CD14-positive monocyte (primary cell): ENCODE data around the gene GBA3. TPM values are rescaled to one million over a fixed set of nuclear protein-coding genes. Genes with fewer than 3 reads are reported as not detected.

Source experiments
- DNase-seq, 3 donors: peaks; one replicate each; pipeline ENCODE4 v3.0.0-alpha.2; 2011 to 2022
- H2AFZ ChIP-seq: 2 replicates; pipeline ENCODE4 v1.6.0; 2012; ENCODE audit warnings: mild to moderate bottlenecking, low read depth, low read length, inconsistent platforms; ENCODE audit not compliant: insufficient read depth, poor library complexity, severe bottlenecking
- H3K27ac ChIP-seq, 2 donors: 1 replicate in 1 of 2; 2 replicates in 1 of 2; pipeline ENCODE4 v1.5.1; 2012 to 2013; ENCODE audit warnings: low read length in 2 of 2, control low read depth in 1 of 2, inconsistent platforms in 1 of 2, low read depth in 1 of 2, mild to moderate bottlenecking in 1 of 2
- H3K27me3 ChIP-seq, 2 donors: one replicate each; pipeline versions ENCODE4 v1.6.0 to v1.6.1; 2011 to 2013; ENCODE audit warnings: low read length in 2 of 2; ENCODE audit not compliant: control insufficient read depth in 2 of 2, insufficient read depth in 2 of 2
- H3K36me3 ChIP-seq, 2 donors: replicated peaks in 1 of 2; 1 replicate in 1 of 2; 2 replicates in 1 of 2; pipeline versions ENCODE4 v1.5.1 to v1.6.1; 2012 to 2013; ENCODE audit warnings: low read length in 2 of 2, control low read depth in 1 of 2, inconsistent platforms in 1 of 2, mild to moderate bottlenecking in 1 of 2; ENCODE audit not compliant: insufficient read depth in 2 of 2, control insufficient read depth in 1 of 2
- H3K4me1 ChIP-seq, 2 donors: 1 replicate in 1 of 2; 2 replicates in 1 of 2; pipeline versions ENCODE4 v1.5.1 to v1.6.1; 2012 to 2013; ENCODE audit warnings: low read length in 2 of 2, control low read depth in 1 of 2, inconsistent platforms in 1 of 2, mild to moderate bottlenecking in 1 of 2, moderate library complexity in 1 of 2; ENCODE audit not compliant: insufficient read depth in 2 of 2, control insufficient read depth in 1 of 2
- H3K4me2 ChIP-seq: replicated peaks from 2 replicates; pipeline ENCODE3; 2012; ENCODE audit warnings: low read length, moderate library complexity, mild to moderate bottlenecking; ENCODE audit not compliant: poor library complexity, severe bottlenecking; ENCODE audit errors: extremely low read depth
- H3K4me3 ChIP-seq, 3 experiments: fragments of 200-600 bp in 1 of 3; sonication (generic) in 1 of 3; replicated peaks in 1 of 3; 1 replicate in 2 of 3; 2 replicates in 1 of 3; pipeline ENCODE4 v1.5.1; 2011 to 2013; ENCODE audit warnings: low read length in 3 of 3, mild to moderate bottlenecking in 3 of 3, control low read depth in 2 of 3, low read depth in 2 of 3, inconsistent platforms in 1 of 3, moderate library complexity in 1 of 3
- H3K79me2 ChIP-seq: 2 replicates; pipeline ENCODE4 v1.6.0; 2012; ENCODE audit warnings: mild to moderate bottlenecking, control low read depth, inconsistent platforms, low read length, moderate library complexity; ENCODE audit not compliant: insufficient read depth
- H3K9ac ChIP-seq: 2 replicates; pipeline ENCODE4 v1.6.0; 2017; ENCODE audit warnings: low read length, mild to moderate bottlenecking; ENCODE audit not compliant: insufficient read depth, poor library complexity, severe bottlenecking
- H3K9me3 ChIP-seq, 2 donors: replicated peaks in 1 of 2; 1 replicate in 1 of 2; 2 replicates in 1 of 2; pipeline versions ENCODE4 v1.5.1 to v1.6.1; 2012 to 2013; ENCODE audit warnings: low read length in 2 of 2, control low read depth in 1 of 2; ENCODE audit not compliant: control insufficient read depth in 1 of 2, insufficient read depth in 1 of 2
- H4K20me1 ChIP-seq: 2 replicates; pipeline ENCODE4 v1.6.0; 2012; ENCODE audit warnings: mild to moderate bottlenecking, low read length, control low read depth, moderate library complexity; ENCODE audit not compliant: insufficient read depth
- H3K27ac Mint-ChIP-seq, 7 donors: one replicate each; pipeline ENCODE4 v1.8.0; 2020; ENCODE audit warnings: mild to moderate bottlenecking in 7 of 7, mixed read lengths in 7 of 7, moderate library complexity in 6 of 7, inconsistent platforms in 2 of 7
- H3K27me3 Mint-ChIP-seq, 3 donors: one replicate each; pipeline ENCODE4 v1.8.0; 2021 to 2022; ENCODE audit warnings: low read depth in 3 of 3, mild to moderate bottlenecking in 3 of 3, mixed read lengths in 3 of 3, moderate library complexity in 3 of 3, inconsistent platforms in 1 of 3
- H3K36me3 Mint-ChIP-seq, 2 donors: one replicate each; pipeline ENCODE4 v1.8.0; 2020; ENCODE audit warnings: mixed read lengths in 2 of 2, inconsistent platforms in 1 of 2, mild to moderate bottlenecking in 1 of 2
- H3K4me1 Mint-ChIP-seq: one replicate; pipeline ENCODE4 v1.8.0; 2020; ENCODE audit warnings: mild to moderate bottlenecking, mixed read lengths
- H3K4me3 Mint-ChIP-seq, 2 donors: one replicate each; pipeline ENCODE4 v1.8.0; 2020; ENCODE audit warnings: mild to moderate bottlenecking in 2 of 2, mixed read lengths in 2 of 2, moderate library complexity in 1 of 2
- H3K9me3 Mint-ChIP-seq, 7 donors: one replicate each; pipeline ENCODE4 v1.8.0; 2020 to 2022; ENCODE audit warnings: mixed read lengths in 7 of 7, mild to moderate bottlenecking in 6 of 7, moderate library complexity in 6 of 7, inconsistent platforms in 2 of 7
- CTCF ChIP-seq: fragments of 200-600 bp; IDR thresholded peaks from one replicate; pipeline ENCODE4 v1.8.0; 2022; ENCODE audit warnings: antibody characterized with exemption, mild to moderate bottlenecking
- WGBS: methylation state at CpG from one replicate; pipeline ENCODE4 v1.1.5; 2013; ENCODE audit warnings: missing lambda C conversion rate; ENCODE audit not compliant: insufficient coverage; 5-methylcytosine and 5-hydroxymethylcytosine counted together
- intact Hi-C, 2 donors: fragments of 100-400 bp; cut with micrococcal nuclease; formaldehyde crosslinking; loops; one replicate each; pipeline versions ENCODE4 v1.15.0 to v1.15.1; 2023
- polyA plus RNA-seq, 3 donors: library from polyadenylated mRNA; depleted of rRNA in 1 of 3; unstranded in 2 of 3; stranded (reverse) in 1 of 3; fragments of 300-500 nt in 2 of 3; fragments of >200 nt in 1 of 3; fragmentation: Illumina TruSeq in 2 of 3; gene quantifications; 1 replicate in 2 of 3; 2 replicates in 1 of 3; pipeline ENCODE4 v1.2.3, GENCODE V29; 2012 to 2021

The GBA3 gene
- polyA plus RNA-seq, 3 donors: not detected

GRCh38 chr4:22683726-22684125 is 9.0 kb upstream of the GBA3 start:
- H3K79me2 ChIP-seq: no peaks in the 10 kb centered on the region
- peak overlapping the region in 1 of 7 donors; percentile 5 for H3K27ac Mint-ChIP-seq
- no peak overlapping the region for H3K4me3 Mint-ChIP-seq
- H3K27me3 ChIP-seq: no peaks in the 10 kb centered on the region
- no peak for DNase-seq
- TF ChIP-seq CTCF: no peak
- no peaks in the 10 kb centered on the region for H3K27me3 Mint-ChIP-seq
- intact Hi-C loops: no loop called here
- H3K4me1 ChIP-seq: no peaks in the 10 kb centered on the region
- no peak overlapping the region for H3K27ac ChIP-seq
- no peak overlapping the region for H2AFZ ChIP-seq
- no peaks in the 10 kb centered on the region for H3K9me3 Mint-ChIP-seq
- no peaks in the 10 kb centered on the region for H3K36me3 Mint-ChIP-seq
- H3K9me3 ChIP-seq: no peaks in the 10 kb centered on the region
- no peak overlapping the region for H3K4me3 ChIP-seq
- no peaks in the 10 kb centered on the region for H4K20me1 ChIP-seq
- H3K9ac ChIP-seq: no peak overlapping the region
- no peaks in the 10 kb centered on the region for H3K36me3 ChIP-seq
- H3K4me2 ChIP-seq: no peak overlapping the region
- peaks cover 7% of the 10 kb centered on the region for H3K4me1 Mint-ChIP-seq

- Mint-ChIP-seq H3K27ac (no peak overlapping the region), H3K4me1 (peaks cover 9% of the 10 kb centered on the region), H3K4me3 (no peak overlapping the region), H3K36me3 (no peaks in the 10 kb centered on the region), H3K9me3 (no peaks in the 10 kb centered on the region), H3K27me3 (no peaks in the 10 kb centered on the region)
- intact Hi-C loops: no loop called here
- H3K27ac ChIP-seq: no peak overlapping the region
- no peak overlapping the region for H3K4me2 ChIP-seq
- H3K4me3 ChIP-seq: no peak overlapping the region
- H4K20me1 ChIP-seq: no peaks in the 10 kb centered on the region
- no peak for DNase-seq
- H2AFZ ChIP-seq: no peak overlapping the region
- no peaks in the 10 kb centered on the region for H3K27me3 ChIP-seq
- H3K9me3 ChIP-seq: no peaks in the 10 kb centered on the region
- H3K9ac ChIP-seq: no peak overlapping the region
- no peaks in the 10 kb centered on the region for H3K36me3 ChIP-seq
- WGBS: 92% methylated on average over 4 of the region's 5 CpGs
- no peak for TF ChIP-seq CTCF
- no peaks in the 10 kb centered on the region for H3K79me2 ChIP-seq
- no peaks in the 10 kb centered on the region for H3K4me1 ChIP-seq
Measured at GRCh38 chr4:22686141-22686540, 6.6 kb upstream of the GBA3 start.
